CD4-positive, alpha-beta T cell treated with Interleukin-10 for 1 hour (primary cell): Measurements from ENCODE around the gene CDYL.

Experiments
- DNase-seq: peaks from one replicate; pipeline ENCODE4 v3.0.0-alpha.2; 2020

The CDYL gene

DNA sequence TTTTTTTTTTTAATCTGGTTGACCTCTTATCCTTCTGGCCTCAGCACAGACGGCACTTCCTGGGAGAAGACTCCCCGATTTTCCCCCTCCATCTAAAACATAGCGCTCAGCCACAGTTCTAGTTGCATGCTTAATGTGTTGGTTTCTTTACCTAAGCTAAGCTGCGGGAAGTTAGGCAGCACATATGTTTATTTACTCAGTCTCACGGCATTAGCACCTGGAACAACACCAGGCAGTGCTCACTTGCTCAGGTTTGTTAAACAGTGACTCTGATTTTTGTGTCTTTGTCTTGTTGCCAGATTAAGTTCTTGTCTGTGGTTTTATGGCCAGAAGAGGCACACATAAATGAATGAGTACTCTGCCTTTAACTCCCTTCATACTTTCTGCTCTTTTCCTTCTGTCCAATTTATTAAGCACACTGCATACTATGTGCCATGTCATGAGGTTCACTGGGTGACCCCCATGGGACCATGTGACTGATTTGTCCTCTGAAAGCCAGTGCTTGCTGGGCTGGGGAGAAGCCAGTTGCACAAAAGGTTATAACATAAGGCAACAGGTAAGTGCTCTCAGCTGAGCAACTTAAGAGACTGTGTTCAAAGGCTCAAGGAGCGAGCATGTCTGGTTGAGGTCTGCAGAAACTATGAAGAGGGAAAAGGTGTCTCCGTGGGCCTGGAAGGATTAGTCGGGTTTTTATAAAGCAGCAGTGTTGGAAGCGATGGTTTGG lies 134.0 kb downstream of the CDYL start:
- DNase-seq: no peak

DNA sequence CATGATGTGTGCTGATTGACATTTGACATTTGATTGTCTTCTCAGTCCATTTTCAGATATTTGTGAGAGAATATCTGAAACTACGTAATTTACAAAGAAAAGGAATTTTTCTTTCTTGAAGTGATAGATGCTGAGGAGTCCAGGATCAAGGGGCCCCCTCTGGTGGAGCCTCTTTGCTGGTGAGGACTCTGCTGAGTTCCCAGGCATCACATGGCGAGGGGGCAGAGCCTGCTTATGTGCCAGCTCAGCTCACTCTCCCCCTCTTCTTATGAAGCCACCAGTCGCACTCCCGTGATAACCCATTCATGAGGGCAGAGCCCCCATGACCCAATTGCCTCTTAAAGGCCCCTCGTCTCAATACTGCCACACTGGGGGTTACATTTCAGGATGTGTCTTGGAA lies 136.4 kb downstream of the CDYL start:
- no peak for DNase-seq

DNA sequence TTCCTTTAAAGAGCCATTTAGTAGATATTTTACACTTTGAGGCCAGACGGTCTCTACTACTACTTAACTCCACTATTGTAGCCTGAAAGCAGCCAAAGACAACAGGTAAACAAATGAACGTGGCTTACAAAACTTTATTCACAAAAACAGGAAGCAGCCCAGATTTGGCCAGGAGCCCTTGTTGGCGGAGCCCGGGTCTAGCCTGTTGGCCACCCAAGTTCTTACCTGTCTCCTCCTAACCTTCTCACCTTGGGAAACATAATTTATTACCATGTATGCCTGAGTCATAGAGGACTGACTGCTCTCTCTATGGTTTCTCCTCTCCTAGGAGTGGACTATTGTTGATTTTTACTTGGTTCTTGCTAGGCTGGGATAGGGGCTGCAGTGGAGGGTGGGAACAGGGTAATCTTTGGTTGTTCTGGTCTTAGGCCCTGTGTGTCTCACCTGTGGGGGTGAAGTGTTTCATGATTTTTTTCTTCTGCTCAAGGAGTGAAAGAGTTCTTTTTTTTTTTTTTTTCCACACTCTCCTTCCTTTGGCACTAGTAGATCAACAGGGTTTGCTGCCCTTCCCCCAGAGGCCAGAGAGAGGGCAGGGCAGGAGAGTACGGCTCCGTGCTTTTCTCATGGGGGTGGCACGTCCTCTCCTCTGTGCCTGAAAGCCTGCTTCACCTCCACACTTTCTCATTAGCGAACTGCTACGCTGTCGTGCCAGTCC lies 137.7 kb downstream of the CDYL start:
- no peak for DNase-seq

DNA sequence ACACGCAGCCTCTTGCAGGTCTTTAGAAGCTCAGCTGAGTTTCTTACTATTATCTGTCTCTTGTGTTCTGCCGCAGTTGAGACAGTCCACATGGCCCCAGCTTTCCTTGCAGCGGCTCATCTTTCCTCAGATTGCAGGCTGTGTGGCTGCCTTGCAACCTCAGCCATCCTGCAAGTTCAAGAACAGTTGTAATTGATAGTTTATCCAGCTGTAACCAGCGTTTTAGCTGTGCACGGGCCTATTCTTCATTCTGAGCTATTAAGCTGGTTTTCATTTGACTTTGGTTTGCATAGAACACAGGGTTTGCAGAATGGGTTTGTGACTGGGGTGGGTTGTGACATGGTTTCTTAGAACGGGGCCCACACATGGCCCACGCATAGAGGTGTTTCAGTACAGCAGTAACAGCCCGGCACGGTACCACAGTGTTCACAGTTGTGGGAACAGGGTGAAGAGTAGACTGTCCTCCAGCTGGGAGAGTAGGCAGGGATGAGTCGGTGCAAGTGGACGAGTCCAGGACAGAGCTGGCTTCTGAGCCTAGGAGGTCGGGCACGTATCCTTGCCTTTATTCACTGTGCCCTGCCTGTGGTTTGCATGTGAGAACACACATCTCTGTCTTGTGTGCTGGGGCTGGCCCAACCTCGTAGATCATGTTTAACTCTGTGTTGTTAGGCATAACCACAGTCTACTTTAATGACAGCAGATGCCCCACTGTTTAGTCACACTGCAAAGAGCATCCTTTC lies 138.4 kb downstream of the CDYL start:
- DNase-seq: no peak

DNA sequence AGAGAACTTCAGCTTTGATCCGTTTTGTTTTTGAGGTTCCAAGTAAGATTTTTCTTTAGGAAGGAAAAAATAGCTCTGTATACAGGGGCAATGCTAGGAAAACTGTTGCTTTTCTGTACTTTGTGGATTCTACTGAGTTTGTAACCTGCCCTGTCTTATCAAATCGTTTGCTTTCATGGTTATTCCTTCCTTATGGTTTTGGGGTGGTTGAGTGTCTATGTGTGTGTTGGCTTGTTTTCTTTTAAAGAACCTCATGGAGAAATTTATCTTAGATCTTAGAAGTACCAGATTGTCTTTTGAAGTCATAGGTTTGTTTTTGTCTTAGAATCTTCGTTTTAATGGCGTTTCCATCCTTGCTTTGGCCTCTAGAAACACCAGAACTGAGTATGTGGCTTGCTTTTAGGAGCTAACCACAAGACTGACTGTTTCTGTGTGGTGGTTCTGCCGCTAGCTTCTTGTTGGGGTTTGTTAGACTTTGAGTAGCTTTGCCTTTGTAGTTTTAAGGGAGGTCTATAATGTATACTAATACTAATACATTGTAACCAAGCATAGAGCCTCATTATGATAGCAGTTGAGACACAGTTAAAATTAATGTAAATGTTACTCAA lies 140.9 kb downstream of the CDYL start:
- DNase-seq: no peak

DNA sequence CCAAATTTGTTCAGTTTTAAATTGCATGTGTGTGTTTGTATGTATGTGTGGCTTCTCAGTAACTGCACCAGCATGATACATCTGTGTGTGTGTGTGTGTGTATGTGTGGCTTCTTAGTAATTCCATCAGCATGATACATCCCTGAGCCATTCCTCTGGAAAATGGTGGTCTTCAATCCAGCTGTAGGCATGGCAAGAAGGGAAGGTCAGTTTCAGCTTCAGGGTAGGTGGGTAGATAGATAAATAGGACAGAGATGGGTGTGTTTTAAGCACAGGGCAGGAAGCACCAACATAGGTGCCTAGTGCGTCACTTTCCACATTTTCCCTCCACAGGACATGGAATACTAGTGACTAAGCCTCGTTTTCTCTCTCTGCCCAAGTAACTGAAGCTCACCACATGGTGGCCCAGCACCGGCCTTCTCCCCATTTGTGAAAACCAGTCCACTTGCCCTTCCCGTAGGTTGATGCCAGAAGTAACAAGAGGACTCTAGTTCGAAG lies 144.8 kb downstream of the CDYL start:
- DNase-seq: no peak

DNA sequence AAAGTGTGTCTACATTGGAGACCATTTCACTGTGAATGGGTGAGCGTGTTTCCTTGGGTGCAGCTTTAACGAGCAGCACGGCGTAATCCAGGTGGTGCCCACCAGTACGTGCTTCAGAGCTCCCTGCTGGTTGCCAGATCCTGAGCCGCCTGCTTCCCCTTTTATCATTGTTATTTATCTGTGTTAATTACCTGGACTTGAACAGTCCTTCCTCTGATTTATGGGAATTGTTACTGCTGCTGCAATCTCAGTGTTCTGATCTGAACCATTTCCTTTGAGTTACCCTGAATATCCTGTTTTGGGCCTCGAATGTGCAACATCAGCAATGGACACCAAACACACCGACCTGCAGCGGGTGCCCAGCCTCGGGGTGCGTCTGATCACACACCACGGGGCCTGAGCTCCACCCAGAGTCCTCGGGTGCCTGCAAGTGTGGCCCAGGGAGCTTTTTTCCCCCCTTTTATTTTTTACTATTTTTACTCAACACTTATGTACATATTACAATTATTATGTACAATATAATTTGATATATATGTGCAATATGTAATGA lies 146.4 kb downstream of the CDYL start:
- no peak for DNase-seq

DNA sequence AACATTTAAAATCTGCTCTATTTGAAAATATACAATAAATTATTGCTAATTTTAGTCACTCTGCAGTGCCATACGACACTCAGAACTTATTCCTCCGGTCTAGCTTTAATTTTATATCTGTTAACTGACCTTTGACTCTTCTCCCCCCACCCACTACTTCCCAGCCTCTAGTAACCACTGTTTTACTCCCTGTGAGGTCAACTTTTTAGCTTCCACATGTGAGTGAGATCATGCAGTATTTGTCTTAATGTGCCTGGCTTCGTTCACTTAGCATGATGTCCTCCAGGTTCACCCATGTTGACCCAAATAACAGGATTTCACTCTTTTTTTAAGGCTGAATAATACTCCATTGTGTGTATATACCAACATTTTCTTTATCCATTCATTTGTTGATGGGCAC lies 146.9 kb downstream of the CDYL start:
- DNase-seq: no peak

DNA sequence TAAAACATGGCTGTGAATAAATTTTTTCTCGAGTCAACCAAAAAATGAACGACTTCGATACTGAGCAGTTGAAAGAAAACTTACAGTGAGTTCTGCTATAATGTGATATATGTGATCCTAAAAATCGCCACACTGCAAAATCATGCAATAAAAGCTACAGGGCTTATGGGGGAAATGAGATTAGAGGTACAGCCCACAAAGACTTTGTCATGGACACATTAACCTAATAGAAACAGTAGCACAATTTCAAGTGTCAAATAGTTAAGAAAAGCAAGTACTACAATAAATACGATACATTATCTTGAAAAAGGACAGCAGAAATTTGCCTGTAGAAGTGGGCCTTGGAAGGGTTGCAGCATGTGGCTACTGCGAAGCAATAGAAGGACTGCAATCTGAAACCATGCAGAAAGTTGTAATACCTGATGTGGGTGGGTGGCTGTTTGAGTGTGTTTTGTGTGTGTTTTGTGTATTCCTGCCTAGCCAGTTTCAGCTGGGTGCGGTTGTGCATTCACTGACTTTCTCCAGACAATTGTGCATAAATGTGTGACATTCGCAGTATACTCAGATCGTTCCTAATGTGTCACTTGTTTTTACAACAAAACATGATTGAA lies 148.6 kb downstream of the CDYL start:
- no peak for DNase-seq

DNA sequence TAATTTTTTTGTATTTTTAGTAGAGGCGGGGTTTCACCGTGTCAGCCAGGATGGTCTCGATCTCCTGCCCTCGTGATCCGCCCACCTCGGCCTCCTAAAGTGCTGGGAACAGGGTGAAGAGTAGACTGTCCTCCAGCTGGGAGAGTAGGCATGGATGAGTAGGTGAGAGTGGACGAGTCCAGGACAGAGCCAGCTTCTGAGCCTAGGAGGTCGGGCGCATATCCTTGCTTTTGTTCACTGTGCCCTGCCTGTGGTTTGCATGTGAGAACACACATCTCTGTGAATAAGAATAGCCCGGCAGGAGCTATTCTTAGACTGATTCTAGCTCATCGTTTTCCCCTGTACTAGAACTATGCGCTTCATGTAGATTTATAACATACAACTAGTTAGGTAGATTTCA lies 149.4 kb downstream of the CDYL start:
- DNase-seq: no peak

DNA sequence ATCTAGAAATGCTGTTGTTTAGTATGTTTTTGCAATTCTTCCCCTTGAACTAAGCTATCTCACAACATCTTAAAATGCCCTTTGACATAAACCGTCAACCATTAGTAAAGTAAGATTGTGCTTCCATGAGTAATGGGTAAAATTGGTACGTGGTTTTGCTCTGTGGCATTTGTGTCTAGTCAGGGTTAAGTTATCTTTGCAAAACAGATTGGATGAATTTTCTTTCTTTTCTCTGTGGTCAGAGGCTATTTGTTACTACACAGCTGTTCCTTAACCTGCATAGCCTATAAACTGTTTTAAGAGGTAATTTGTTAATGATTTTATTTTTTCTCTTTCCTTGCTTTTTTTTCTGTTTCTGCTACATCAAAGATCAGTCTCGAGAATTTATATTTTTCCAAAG lies 152.2 kb downstream of the CDYL start:
- DNase-seq: no peak

DNA sequence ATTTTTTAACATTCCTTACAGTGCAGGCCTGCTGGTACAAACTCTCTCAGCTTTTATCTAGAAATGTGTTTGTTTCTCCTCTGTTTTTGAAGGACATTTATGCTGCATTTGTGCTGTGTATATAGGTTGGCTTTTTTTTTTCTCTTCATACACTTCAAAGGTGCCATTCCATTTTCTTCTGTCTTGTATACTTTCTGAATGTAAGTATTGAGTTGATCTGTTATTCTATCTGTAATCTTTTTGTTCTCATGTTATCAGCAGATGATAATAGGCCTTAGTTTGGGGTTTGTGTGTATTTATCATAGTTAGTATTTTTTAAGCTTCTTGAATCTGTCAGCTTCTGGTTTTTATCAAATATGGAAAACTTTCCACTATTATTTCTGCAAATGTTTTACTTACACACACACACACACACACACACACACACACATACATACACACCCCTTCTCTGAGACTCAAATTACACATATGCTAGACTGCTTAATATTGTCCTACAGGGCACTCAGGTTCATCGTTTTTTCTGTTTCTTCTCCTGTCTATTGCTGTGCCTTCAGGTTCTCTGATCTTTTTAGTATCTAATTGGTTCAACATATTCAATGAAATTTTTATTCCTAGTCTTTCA lies 153.0 kb downstream of the CDYL start:
- DNase-seq: no peak

DNA sequence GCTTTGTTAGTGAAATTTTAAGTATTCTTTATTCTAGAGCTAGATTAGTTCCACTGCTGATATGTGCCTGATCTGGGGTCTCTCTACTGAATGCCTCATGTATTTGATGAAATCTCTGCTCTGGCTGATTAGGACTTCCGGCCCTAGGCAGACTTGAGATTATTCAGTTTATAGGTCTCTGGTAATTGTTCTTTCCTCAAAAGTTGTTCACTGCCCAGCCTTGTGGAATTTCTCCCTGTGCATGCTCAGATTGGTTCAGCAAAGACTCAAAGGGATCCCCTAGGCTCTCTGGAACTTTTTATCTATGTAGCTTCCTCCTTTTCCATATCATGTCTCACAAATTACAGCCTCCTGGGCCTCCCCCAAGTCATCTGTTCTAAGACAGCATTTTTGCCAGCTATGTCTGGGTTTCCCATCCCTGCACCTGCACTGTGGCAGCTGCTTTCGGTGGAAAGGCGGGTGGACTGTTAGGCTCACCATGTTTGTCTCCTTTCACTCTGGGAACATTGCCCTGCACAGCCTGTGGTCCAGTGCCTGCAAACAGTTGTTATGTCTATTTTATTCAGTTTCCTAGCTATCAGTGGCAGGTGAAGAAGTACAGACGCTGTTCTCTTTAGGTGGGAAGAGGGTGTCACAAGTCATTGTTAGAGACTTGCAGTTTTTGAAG lies 154.0 kb downstream of the CDYL start:
- no peak for DNase-seq

DNA sequence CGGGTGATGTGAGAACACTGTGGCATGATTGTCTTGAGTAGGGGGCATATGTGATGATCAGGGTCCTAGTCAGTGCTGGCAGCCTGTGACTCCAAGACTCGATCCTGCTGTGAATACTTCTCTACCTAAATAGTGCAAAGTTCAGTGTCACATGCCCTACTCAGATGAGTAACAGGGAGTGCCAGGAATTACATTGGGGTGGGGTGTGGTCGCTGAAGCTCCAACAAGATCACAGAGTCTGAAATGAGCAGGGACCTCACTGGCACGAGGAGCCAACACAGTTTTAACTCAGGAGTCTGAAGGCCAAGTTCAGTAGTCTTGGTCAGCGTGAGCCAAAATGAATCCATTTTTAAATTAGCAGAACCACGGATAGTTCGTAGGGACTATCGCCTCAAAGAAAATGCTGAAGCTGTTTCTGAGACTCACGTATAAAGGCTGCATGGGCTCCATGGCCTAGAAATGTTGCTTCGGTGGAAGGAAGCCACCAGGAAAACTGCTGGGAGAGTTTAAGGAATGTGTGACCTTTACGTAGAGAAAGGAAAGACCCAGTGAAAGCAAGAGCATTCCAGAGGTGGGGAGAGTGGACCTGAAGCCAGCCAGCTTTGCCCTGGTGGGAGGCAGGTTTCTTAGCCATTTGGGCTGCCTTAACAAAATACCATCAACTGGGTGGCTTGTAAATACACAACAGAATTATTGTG lies 155.5 kb downstream of the CDYL start:
- no peak for DNase-seq

DNA sequence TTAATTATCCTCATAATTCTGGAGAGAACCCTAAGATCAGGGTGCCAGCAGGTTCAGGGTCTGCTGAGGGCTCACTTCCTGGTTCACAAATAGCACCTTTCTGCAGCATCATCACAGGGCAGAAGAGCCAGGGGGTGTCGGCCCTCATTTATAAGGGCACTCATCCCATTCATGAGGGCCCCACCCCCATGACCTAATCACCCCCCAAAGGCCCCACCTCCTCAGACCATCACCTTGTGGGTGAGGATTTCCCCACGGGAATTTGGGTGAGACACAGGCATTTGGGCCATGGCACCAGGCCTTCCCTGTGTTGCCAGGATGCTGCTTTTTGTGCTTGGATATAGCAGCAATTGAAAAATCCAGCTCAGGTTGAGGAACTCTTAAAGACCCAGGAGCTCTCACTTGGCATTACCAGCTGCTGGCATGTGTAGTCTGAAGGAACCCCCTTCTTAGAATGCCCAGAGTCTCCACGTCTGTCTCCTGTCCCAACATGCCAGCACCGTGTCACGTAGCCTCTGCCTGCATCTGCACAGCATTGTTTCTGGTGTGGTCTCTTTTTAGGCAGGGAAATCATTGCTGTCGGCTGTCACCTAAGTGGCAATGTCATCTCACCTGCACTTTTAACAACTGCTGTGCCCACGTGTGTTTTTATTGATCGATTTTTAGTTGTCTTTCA lies 156.2 kb downstream of the CDYL start:
- DNase-seq: no peak

DNA sequence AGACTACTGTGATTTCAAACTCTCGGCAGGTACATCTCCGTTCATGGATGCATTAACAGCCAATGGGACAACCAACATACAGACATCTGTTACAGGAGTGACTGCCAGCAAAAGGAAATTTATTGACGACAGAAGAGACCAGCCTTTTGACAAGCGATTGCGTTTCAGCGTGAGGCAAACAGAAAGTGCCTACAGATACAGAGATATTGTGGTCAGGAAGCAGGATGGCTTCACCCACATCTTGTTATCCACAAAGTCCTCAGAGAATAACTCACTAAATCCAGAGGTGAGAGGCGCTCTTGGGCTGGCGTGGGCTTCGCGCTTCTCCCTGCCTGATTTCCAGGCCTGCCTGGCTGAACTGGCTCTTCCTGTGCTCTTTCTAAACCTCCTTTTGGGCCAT lies 159.3 kb downstream of the CDYL start:
- no peak for DNase-seq

DNA sequence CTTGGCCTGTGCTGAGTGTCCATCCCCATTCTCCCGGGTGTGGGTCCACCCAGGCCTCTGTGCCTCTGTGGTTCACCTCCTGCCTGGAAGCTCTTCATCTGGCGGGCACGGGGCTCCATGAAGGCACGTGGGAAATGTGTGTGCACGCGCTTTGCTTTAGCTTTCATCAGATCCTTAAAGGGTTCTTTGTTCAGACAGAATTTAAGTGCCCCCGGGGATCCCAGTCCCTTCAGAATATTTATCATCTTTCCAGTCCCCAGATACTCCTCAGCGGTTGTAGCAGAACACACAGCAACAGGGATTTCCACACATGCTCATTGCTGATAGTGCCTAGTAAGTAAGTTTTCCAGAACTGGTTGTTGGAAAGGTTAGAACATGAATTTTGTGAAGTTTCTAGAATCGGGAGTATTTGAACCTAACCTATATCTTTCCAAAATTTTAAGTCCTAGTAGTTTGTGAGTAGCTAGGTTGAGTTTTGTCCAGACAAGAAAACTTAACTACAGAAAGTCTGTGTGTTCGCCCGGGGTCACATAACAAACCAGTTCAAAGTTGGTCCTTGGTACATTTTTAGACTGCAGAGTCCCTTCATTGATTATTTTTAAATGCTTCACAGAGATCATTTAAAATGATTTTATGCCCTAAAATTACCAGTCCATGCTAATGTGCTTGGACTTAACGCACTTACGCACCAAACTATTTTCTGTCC lies 159.9 kb downstream of the CDYL start:
- DNase-seq: no peak

DNA sequence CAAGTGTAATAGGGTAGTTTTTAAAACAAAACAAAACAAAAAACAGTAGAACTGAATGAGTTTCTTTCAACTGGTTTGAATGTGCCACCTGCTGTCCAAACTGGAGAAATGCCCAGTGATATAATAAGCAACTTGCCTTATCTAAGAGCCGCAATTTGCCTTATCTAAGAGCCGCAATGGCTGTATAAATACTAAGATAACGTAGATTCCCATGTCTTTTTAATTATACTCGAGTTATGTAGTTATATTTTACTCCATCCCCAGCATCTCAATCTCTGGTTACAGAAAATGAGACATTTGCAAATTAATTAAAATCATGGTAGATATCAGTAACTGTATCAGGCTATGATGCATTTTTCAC lies 160.5 kb downstream of the CDYL start:
- DNase-seq: peak; percentile 28

DNA sequence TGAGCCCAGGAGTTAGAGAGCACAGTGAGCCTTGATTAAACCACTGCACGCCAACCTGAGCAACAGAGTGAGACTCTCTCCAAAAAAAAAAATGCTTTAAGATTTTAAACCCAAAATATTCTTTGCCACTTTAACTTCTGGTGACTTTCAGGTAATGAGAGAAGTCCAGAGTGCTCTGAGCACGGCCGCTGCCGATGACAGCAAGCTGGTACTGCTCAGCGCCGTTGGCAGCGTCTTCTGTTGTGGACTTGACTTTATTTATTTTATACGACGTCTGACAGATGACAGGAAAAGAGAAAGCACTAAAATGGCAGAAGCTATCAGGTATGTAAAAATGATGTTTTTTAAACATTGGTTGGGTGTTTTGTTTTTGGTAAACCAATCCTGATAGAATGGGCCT lies 161.2 kb downstream of the CDYL start:
- DNase-seq: no peak

DNA sequence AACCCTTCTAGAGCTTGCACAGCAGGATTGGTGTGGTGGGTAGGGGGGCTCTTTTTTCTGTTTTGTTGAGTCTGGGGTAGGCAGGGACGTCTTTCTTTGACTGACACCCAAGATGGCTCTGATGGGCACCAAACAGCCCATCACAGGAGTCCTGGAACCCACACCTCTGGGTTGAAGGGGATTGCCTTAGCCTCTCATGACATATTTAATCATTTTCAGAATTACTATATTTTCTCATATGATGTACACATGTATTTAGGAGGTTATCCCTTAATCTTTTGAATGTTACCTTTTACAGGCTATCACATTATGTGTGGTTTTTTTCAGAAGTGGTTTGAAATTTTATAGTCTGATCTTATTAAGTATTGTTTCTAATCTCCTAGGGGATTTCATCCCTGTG lies 163.0 kb downstream of the CDYL start:
- no peak for DNase-seq
